ENCODE measurements around the gene C5AR2.
A peak's percentile ranks its signal among the peaks of the same experiment; 100 is the strongest.
"Not testable (repeated sequence)": the region's sequence is repeated elsewhere in the genome, so short reads cannot be mapped to it uniquely, and the experiment has no call there.

C5AR2 gene

DNA sequence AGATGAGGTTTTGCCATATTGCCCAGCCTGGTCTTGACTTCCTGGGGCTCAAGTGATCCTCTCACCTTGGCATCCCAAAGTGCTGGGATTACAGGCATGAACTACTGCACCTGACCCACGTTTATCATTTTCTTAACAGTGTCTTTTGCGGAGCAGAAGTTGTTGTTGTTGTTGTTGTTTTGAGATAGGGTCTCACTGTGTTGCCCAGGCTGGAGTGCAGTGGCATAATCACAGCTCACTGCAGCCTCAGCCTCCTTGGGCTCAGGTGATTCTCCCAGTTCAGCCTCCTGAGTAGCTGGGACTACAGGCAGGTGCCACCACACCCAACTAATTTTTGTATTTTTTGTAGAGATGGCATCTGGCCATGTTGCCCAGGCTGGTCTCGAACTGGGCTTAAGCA, 55.6 kb downstream of the C5AR2 start:
- not testable (repeated sequence) for DNase-seq (ENCODE audit: low read depth in 2 of 2)

DNA sequence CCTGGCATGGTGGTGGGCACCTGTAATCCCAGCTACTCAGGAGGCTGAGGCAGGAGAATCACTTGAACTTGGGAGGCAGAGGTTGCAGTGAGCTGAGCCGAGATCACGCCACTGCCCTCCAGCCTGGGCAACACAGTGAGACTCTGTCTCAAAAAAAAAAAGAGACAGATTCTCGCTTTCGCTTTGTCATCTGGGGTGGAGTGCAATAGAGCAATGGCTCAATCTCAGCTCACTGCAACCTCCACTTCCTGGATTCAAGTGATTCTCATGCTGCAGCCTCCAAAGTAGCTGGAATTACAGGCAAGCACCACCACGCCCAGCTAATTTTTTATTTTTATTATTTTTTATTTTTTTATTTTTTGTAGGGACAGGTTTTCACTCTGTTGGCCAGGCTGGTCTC, 56.7 kb downstream of the C5AR2 start:
- DNase-seq (ENCODE audit: low read depth in 2 of 2): not testable (repeated sequence)

DNA sequence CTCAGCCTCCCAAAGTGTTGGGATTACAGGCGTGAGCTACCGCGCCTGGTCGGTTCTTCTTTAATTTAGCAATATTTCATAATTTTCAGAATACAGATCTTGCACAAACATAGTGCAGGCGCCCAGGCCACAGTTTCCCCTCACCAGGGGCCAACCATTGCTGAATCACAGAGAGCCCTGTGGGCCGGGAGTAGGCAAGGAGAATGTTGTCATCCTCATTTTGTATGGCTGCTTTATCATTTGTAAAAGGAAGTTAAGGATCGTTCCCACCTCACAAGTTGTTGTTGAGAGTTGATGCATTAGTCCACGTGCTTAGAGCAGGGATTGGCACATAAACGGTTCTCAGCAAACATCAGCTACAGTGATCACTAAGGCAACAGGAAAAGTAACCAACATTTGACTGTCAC, 57.2 kb downstream of the C5AR2 start:
- DNase-seq (ENCODE audit: low read depth in 2 of 2): no peak

DNA sequence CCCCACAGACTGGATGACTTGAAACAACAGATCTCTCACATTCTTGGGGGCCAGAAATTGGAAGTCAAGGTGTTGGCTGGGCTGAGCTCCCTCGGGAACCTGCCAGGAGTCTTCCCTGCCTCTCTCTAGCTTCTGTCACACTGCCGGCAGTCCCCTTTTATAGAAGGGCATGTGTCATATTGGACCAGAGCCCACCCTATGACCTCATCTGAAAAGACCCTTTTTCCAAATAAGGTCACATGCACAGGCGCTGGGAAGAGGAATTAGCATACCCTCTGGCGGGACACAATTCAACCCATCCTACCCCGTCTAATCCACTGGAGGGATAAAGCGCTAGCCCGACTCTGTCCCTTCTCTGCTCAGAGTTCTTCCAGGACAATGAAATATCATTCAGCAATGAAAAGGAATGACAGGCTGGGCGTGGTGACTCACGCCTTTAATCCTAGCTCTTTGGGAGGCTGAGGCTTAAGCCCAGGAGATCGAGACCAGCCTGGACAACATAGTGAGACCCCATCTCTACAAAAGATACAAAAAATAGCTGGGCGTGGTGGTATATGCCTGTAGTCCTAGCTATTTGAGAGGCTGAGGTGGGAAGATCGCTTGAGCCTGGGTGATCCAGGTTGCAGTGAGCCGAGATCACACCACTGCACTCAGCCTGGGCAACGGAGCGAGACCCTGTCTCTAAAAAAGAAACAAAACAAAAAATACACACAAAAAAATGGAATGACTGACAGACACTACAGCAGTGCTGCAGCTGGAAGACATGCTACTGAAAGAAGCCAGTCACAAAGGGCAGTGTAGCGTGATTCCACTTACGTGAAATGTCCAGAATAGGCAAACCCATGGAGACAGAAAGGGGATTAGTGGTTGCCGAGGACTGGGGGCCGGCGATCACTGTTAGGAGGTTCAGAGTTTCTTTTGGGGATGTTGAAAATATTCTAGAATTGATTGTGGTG, 58.8 kb downstream of the C5AR2 start:
- no peak for DNase-seq (ENCODE audit: low read depth in 2 of 2)

DNA sequence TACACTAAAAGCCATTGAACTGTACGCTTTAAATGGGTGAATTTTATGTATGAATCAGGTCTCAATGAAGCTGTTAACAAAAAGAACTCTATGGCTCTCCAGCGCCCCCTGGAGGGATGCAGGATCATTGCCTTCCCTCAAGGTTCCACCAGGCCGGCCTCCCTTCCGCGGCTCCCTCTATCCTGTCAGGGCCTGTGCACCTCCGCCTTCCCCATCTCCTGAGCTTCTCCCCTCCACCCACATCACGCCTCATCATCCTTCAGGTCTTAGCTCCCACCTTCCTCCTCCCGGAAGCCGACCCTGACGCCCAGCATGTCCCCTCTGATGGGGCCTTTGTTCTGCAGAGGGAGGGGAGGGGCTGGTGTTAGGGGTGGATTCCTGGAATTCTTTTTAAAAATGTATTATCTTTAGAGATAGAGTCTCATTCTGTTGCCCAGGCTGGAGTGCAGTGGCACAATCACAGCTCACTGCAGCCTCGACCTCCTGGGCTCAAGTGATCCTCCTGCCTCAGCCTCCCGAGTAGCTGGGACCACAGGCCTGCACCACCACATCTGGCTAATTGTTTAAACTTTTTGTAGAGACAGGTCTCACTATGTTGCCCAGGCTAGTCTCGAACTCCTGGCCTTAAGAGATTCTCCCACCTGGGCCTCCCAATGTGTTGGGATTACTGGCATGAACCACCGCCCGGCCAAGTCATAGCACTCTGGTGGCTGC, 59.7 kb downstream of the C5AR2 start:
- DNase-seq (ENCODE audit: low read depth in 2 of 2): peak; percentile 80 to 84

Measured in activated CD4-positive, alpha-beta T cell treated with anti-CD3 and anti-CD28 coated beads for 24 hours (primary cell).